Calu3 (cell line): ENCODE data around the gene SFTA2. TPM values are rescaled to one million over a fixed set of nuclear protein-coding genes. Genes with fewer than 3 reads are reported as not detected.
A peak's percentile ranks its signal among the peaks of the same experiment; 100 is the strongest.

Experiments used
- BruUV-seq: library from RNA; stranded (reverse); fragments of 400-500 nt; replicated peaks from 2 replicates; lab custom pipeline; 2021; lab: Mats Ljungman, UMichigan
- CTCF ChIA-PET: fragments of 300-600 bp; sonication (Branson Sonifier 250); formaldehyde crosslinking; loops from one replicate; lab custom pipeline; 2022; ENCODE audit warnings: antibody characterized with exemption; lab: Charles Lee
- DNase-seq: peaks from one replicate; pipeline ENCODE4 v3.0.0; 2022
- H3K27ac Mint-ChIP-seq: one replicate; pipeline ENCODE4 v1.8.0; 2022; ENCODE audit warnings: mixed read lengths; ENCODE audit not compliant: unreplicated experiment
- H3K27me3 Mint-ChIP-seq: one replicate; pipeline ENCODE4 v1.8.0; 2022; ENCODE audit warnings: mixed read lengths; ENCODE audit not compliant: unreplicated experiment
- H3K36me3 Mint-ChIP-seq: one replicate; pipeline ENCODE4 v1.8.0; 2022; ENCODE audit warnings: mild to moderate bottlenecking, moderate library complexity, mixed read lengths; ENCODE audit not compliant: insufficient read depth, unreplicated experiment
- H3K4me1 Mint-ChIP-seq: one replicate; pipeline ENCODE4 v1.8.0; 2022; ENCODE audit warnings: mild to moderate bottlenecking, low read depth, mixed read lengths; ENCODE audit not compliant: unreplicated experiment
- H3K4me3 Mint-ChIP-seq: one replicate; pipeline ENCODE4 v1.8.0; 2022; ENCODE audit warnings: mild to moderate bottlenecking, low read depth, moderate library complexity, mixed read lengths; ENCODE audit not compliant: unreplicated experiment
- H3K9me3 Mint-ChIP-seq: one replicate; pipeline ENCODE4 v1.8.0; 2022; ENCODE audit warnings: low read depth, mixed read lengths; ENCODE audit not compliant: unreplicated experiment
- intact Hi-C: fragments of 100-400 bp; cut with micrococcal nuclease; formaldehyde crosslinking; loops from one replicate; pipeline ENCODE4 v1.10.0; 2022; ENCODE audit not compliant: unreplicated experiment
- microRNA-seq: library from miRNA; unstranded; fragments of <30 nt; microRNA quantifications from one replicate; pipeline ENCODE4 v1.2.0, GENCODE V29; 2022
- total RNA-seq: library from RNA; stranded (reverse); gene quantifications from 2 replicates; pipeline ENCODE4 v1.2.3, GENCODE V29; 2022
- TF ChIP-seq, protein P1 (sequence below): fragments of 200-600 bp; IDR thresholded peaks from one replicate; pipeline ENCODE4 v1.8.0; 2022; ENCODE audit warnings: antibody characterized with exemption; ENCODE audit not compliant: unreplicated experiment

The SFTA2 gene
- total RNA-seq, 1 experiment from 2014 or later: 184 TPM

DNA sequence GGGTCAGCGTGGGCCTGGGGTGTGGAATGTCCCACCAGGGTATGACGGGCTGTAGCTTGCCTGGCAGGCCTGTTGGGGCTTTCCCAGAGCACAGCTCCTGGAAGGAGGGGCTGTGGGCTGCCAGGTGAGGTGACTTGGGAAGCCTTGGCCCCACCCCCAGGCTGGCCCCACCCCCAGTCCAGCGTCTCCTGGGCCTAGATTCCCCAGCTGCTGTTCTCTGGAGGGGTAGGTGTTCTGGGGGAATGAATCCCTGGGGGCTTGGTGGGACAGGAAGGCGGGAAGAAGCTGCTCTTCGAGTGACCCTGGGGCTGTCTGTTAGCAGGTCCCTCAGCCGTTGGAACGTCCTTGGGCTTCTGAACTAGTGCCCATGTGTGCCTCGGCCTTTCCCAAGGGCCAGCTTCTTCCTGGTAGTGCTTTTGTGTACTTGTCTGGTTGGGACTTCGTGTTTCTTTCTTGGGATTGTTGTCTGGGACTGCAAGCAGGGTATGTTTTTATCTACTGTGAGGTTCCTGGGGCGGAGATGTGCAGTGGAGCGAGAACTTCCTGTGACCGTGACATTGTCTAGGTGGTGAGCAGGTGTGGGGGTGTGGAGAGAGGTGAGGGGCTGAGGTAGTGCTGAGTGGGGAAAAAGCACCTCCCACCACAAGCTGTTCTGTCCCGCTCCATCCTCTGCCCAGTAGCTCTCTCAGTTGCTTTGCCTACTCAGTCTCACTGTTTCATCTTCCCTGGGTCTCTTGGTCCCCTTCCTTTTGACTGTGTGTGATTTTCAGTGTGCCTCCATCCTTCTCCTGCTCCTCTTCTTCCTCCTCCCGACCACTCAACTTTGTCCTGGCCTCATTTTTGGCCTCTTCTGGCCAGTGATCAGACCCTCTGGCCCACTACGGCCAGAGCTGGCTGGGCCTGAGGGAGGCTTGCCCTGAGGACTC, 48.9 kb downstream of the SFTA2 start:
- Mint-ChIP-seq H3K4me1 (peaks cover 61% of the 10 kb centered on the region), H3K27me3 (peaks cover 16% of the 10 kb centered on the region), H3K9me3 (no peaks in the 10 kb centered on the region), H3K36me3 (peaks cover 54% of the 10 kb centered on the region), H3K27ac (peak overlapping the region; percentile 84), H3K4me3 (peak overlapping the region; percentile 89)
- peak; percentile 94 for DNase-seq
- CTCF ChIA-PET: interaction anchor here (0.6 to 6.3 kb wide), 29 partner anchors 14 to 1313 kb away, joined by 3 to 50 read pairs (median 5); partner anchors contain the start of genes DHX16, GTF2H4, PBX2 and PSORS1C1
- BruUV-seq: TSS peak; percentile 63
- intact Hi-C loops: loop anchor here (10.0 kb wide), 1 partner anchor 208 kb away; the partner anchor contains the start of gene DHX16
- TF ChIP-seq, protein P1, sequence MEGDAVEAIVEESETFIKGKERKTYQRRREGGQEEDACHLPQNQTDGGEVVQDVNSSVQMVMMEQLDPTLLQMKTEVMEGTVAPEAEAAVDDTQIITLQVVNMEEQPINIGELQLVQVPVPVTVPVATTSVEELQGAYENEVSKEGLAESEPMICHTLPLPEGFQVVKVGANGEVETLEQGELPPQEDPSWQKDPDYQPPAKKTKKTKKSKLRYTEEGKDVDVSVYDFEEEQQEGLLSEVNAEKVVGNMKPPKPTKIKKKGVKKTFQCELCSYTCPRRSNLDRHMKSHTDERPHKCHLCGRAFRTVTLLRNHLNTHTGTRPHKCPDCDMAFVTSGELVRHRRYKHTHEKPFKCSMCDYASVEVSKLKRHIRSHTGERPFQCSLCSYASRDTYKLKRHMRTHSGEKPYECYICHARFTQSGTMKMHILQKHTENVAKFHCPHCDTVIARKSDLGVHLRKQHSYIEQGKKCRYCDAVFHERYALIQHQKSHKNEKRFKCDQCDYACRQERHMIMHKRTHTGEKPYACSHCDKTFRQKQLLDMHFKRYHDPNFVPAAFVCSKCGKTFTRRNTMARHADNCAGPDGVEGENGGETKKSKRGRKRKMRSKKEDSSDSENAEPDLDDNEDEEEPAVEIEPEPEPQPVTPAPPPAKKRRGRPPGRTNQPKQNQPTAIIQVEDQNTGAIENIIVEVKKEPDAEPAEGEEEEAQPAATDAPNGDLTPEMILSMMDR: no peak

DNA sequence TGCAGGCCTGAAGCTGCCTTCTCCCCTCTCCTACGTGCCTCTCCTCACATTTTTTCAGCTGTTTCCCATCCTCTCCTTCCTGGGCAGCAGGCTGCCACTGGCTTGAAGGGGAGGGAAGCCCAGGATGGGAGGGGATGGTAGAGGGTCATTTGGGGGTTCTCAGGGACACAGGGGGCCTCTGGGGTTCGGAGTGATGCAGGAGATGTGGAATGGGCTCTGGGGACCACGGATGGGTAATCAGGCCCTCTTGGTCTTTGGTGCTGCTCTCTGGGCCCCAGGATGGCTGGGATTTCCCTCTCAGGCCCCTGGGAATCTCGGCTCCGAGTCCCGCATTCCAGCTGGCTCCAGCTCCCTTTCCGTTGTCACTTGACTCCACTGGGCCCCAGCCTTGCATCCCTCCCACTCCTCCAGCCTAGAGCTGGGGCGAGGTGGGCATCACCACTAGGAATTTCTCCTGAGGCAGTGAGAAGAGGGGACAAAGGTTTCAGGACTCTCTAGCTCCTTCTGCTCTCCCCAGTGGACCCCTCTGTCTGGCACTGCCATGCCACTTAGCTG, 49.7 kb downstream of the SFTA2 start:
- BruUV-seq: no TSS peak
- Mint-ChIP-seq H3K4me3 (peak overlapping the region; percentile 89), H3K36me3 (peaks cover 52% of the 10 kb centered on the region), H3K27ac (peak overlapping the region; percentile 84), H3K27me3 (peaks cover 16% of the 10 kb centered on the region), H3K4me1 (peaks cover 67% of the 10 kb centered on the region), H3K9me3 (no peaks in the 10 kb centered on the region)
- TF ChIP-seq, protein P1: no peak
- CTCF ChIA-PET: interaction anchor here (0.6 to 6.3 kb wide), 24 partner anchors 19 to 1313 kb away, joined by 3 to 50 read pairs (median 6); partner anchors contain the start of genes DHX16, GTF2H4, PBX2 and PSORS1C1
- intact Hi-C loops: loop anchor here (10.0 kb wide), 1 partner anchor 207 kb away; the partner anchor contains the start of gene DHX16
- DNase-seq: no peak

DNA sequence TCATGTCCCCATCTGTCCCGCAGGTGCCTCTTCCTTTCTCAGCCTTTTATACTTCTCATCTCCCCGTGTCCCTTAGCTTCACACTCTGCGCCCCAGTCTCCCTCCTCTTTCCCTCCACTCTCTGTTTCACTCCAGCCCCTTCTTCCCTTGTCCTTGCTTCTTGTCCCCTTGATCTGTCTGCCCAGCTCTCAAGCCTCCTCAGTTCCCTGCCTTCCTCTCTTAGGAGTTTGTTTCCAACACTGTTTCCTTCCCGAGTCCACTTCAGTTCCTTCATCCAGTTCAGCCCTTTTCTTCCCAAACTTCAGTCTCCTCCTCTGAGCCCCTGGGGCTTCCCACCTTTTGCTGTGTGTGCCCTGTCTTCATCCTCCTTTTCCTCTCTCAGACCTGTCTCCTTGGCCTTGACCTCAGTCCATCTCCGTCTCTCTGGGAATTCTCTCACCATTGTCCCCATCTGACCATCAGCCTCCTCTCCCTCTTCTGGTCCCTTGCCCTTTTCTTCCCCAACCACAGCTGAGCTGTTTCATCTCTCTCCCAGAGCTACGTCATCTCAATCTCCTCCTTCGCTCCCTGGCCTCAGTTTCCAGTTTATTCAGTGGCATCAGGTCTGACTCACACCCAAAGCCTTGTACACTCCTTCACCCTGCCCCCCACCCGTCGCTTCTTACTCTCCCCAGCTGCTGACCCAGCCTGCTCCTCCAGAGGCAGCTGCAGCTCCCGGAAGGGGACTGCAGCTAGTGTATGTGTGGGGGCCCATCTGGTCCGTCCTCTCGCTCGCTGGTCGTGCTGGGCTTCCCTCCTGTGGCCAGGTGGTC, 50.4 kb downstream of the SFTA2 start:
- TF ChIP-seq, protein P1: no peak
- peaks cover 16% of the 10 kb centered on the region for H3K27me3 Mint-ChIP-seq
- intact Hi-C loops: loop anchor here (10.0 kb wide), 1 partner anchor 207 kb away; the partner anchor contains the start of gene DHX16
- H3K9me3 Mint-ChIP-seq: no peaks in the 10 kb centered on the region
- peak overlapping the region; percentile 84 for H3K27ac Mint-ChIP-seq
- DNase-seq: no peak
- peaks cover 49% of the 10 kb centered on the region for H3K36me3 Mint-ChIP-seq
- CTCF ChIA-PET: interaction anchor here (0.6 to 6.3 kb wide), 10 partner anchors 33 to 1314 kb away, joined by 3 to 50 read pairs (median 12); partner anchors contain the start of gene VARS2
- peaks cover 68% of the 10 kb centered on the region for H3K4me1 Mint-ChIP-seq
- BruUV-seq: no TSS peak
- H3K4me3 Mint-ChIP-seq: no peak overlapping the region

Small RNA genes within 50 kb of the gene (microRNA-seq; reads per million reads assigned to microRNA genes)
- 47.1 reads per million, percentile 55 among the genes with 10 or more reads in this experiment for gene MIR4640

Other genes with a start within 250 kb of the SFTA2 start
- 22.0 and 28.2 TPM in 2 replicates for gene PPP1R18, start 245.5 kb downstream of the SFTA2 start, total RNA-seq
- 22.8 and 30.2 TPM in 2 replicates for gene NRM, start 241.2 kb downstream of the SFTA2 start, total RNA-seq
- gene MDC1, start 214.9 kb downstream of the SFTA2 start, total RNA-seq: 62.4 and 66.6 TPM in 2 replicates
- 967 and 1,123 TPM in 2 replicates for gene TUBB, start 211.8 kb downstream of the SFTA2 start, total RNA-seq
- 240 and 243 TPM in 2 replicates for gene FLOT1, start 189.5 kb downstream of the SFTA2 start, total RNA-seq
- gene IER3, start 187.6 kb downstream of the SFTA2 start, total RNA-seq: 270 and 458 TPM in 2 replicates
- gene DDR1, start 47.7 kb downstream of the SFTA2 start, total RNA-seq: 489 and 580 TPM in 2 replicates
- gene GTF2H4, start 24.0 kb downstream of the SFTA2 start, total RNA-seq: 70.5 and 80.0 TPM in 2 replicates
- gene VARS2, start 17.9 kb downstream of the SFTA2 start, total RNA-seq: 33.0 and 34.2 TPM in 2 replicates
- 0.07 and 0.15 TPM in 2 replicates for gene MUCL3, start 8.8 kb upstream of the SFTA2 start, total RNA-seq
- not detected in 2 replicates for gene MUC21, start 51.5 kb upstream of the SFTA2 start, total RNA-seq
- not detected in 2 replicates for gene MUC22, start 78.3 kb upstream of the SFTA2 start, total RNA-seq
- not detected in 2 replicates for gene C6orf15, start 180.4 kb upstream of the SFTA2 start, total RNA-seq
- 9.4 and 11.0 TPM in 2 replicates for gene PSORS1C1, start 182.6 kb upstream of the SFTA2 start, total RNA-seq
- gene CDSN, start 188.3 kb upstream of the SFTA2 start, total RNA-seq: 0.35 and 0.42 TPM in 2 replicates
- gene PSORS1C2, start 206.9 kb upstream of the SFTA2 start, total RNA-seq: not detected in 2 replicates
- gene CCHCR1, start 225.6 kb upstream of the SFTA2 start, total RNA-seq: 95.2 and 105 TPM in 2 replicates
- 43.2 and 49.5 TPM in 2 replicates for gene TCF19, start 226.4 kb upstream of the SFTA2 start, total RNA-seq
- 25.7 and 32.7 TPM in 2 replicates for gene POU5F1, start 238.5 kb upstream of the SFTA2 start, total RNA-seq